HG03442 (cell line): ENCODE measurements around the gene AFP.

Experiments
- ATAC-seq: cut with Tn5 transposase; IDR thresholded peaks from one replicate; pipeline ENCODE4 v1.9.1; 2021; ENCODE audit warnings: mild to moderate bottlenecking, moderate library complexity; ENCODE audit not compliant: unreplicated experiment

AFP gene

GRCh38 chr4:73456177-73457022 lies 20.4 kb downstream of the AFP start:
- ATAC-seq: no peak

GRCh38 chr4:73458184-73459047 lies 22.4 kb downstream of the AFP start:
- no peak for ATAC-seq

GRCh38 chr4:73459048-73459421 lies 23.0 kb downstream of the AFP start:
- ATAC-seq: no peak

- ATAC-seq: no peak
These were observed 25.0 kb downstream of the AFP start for GRCh38 chr4:73460913-73461522.

GRCh38 chr4:73468170-73468569 lies 32.1 kb downstream of the AFP start:
- no peak for ATAC-seq

- no peak for ATAC-seq
These were observed 34.7 kb downstream of the AFP start for GRCh38 chr4:73470728-73471127.

GRCh38 chr4:73477176-73477575 lies 41.2 kb downstream of the AFP start:
- ATAC-seq: no peak

- no peak for ATAC-seq
These were observed 43.3 kb downstream of the AFP start for GRCh38 chr4:73479323-73479722.

GRCh38 chr4:73481358-73481757 lies 45.3 kb downstream of the AFP start, which contains the start of gene AFM:
Gene AFM (plus strand): TSS chr4:73481745. CDS start chr4:73481776, 31 bp downstream.
- ATAC-seq: no peak

GRCh38 chr4:73485085-73485484 lies 49.1 kb downstream of the AFP start:
- no peak for ATAC-seq

- ATAC-seq: no peak
These were observed 49.6 kb downstream of the AFP start for GRCh38 chr4:73485596-73485995.

GRCh38 chr4:73486497-73486896 lies 50.5 kb downstream of the AFP start:
- no peak for ATAC-seq

- ATAC-seq: no peak
These were observed 51.2 kb downstream of the AFP start for GRCh38 chr4:73487233-73487632.

- no peak for ATAC-seq
These were observed 64.2 kb downstream of the AFP start for GRCh38 chr4:73499996-73500765.

GRCh38 chr4:73501664-73502265 lies 65.7 kb downstream of the AFP start:
- ATAC-seq: no peak

GRCh38 chr4:73505567-73505966 lies 69.5 kb downstream of the AFP start:
- ATAC-seq: no peak
